T-cell (primary cell): ENCODE results near the gene COX20. TPM values are rescaled to one million over a fixed set of nuclear protein-coding genes. Genes with fewer than 3 reads are reported as not detected.

Experiments
- ATAC-seq, 4 experiments: fragments of 200-7000 bp in 3 of 4; fragments of 150-1000 bp in 1 of 4; cut with Tn5 transposase; replicated peaks in 1 of 4; 1 replicate in 3 of 4; 2 replicates in 1 of 4; pipeline ENCODE4 v1.10.0; 2021; ENCODE audit warnings: moderate library complexity in 3 of 4, mild to moderate bottlenecking in 2 of 4, moderate number of reproducible peaks in 1 of 4
- CTCF ChIA-PET, 2 donors: fragments of 300-600 bp; sonication (Branson Sonifier 250); formaldehyde crosslinking; loops; one replicate each; lab custom pipeline; 2022; ENCODE audit warnings: antibody characterized with exemption in 2 of 2; lab: Charles Lee
- POLR2A ChIA-PET, 2 donors: fragments of 300-600 bp; sonication (Branson Sonifier 250); formaldehyde crosslinking; loops; one replicate each; lab custom pipeline; 2022; ENCODE audit warnings: antibody characterized with exemption in 2 of 2; lab: Charles Lee
- DNase-seq, 35 experiments: peaks; one replicate each; pipeline versions ENCODE4 v3.0.0 to v3.0.0-alpha.2; 2013 to 2023
- H3K27ac ChIP-seq: one replicate; pipeline ENCODE4 v1.5.1; 2013; ENCODE audit warnings: low read length
- H3K27me3 ChIP-seq, 2 experiments: replicated peaks in 1 of 2; 1 replicate in 1 of 2; 2 replicates in 1 of 2; pipeline versions ENCODE4 v1.6.1 to v1.7.0; 2013; ENCODE audit warnings: low read length in 1 of 2, mixed read lengths in 1 of 2; ENCODE audit not compliant: control insufficient read depth in 2 of 2, insufficient read depth in 2 of 2; ENCODE audit errors: extremely low read depth in 1 of 2
- H3K36me3 ChIP-seq, 2 donors: 1 replicate in 1 of 2; 2 replicates in 1 of 2; pipeline versions ENCODE4 v1.6.1 to v1.7.0; 2013; ENCODE audit warnings: low read length in 1 of 2; ENCODE audit not compliant: control insufficient read depth in 2 of 2, insufficient read depth in 1 of 2; ENCODE audit errors: extremely low read depth in 1 of 2
- H3K4me1 ChIP-seq, 2 experiments: 1 replicate in 1 of 2; 2 replicates in 1 of 2; pipeline versions ENCODE4 v1.6.1 to v1.7.0; 2013; ENCODE audit warnings: low read length in 2 of 2, mixed read lengths in 1 of 2; ENCODE audit not compliant: insufficient read depth in 2 of 2, control insufficient read depth in 1 of 2; ENCODE audit errors: extremely low read depth in 1 of 2
- H3K4me3 ChIP-seq, 2 donors: 1 replicate in 1 of 2; 2 replicates in 1 of 2; pipeline versions ENCODE4 v1.5.1 to v1.7.0; 2013; ENCODE audit warnings: mild to moderate bottlenecking in 2 of 2, low read length in 1 of 2, moderate library complexity in 1 of 2; ENCODE audit not compliant: control insufficient read depth in 1 of 2; ENCODE audit errors: extremely low read depth in 1 of 2
- H3K9me3 ChIP-seq: 2 replicates; pipeline ENCODE4 v1.7.0; 2013
- H3K27ac Mint-ChIP-seq, 2 donors: one replicate each; pipeline ENCODE4 v1.8.0; 2020 to 2021; ENCODE audit warnings: mild to moderate bottlenecking in 2 of 2, mixed read lengths in 2 of 2
- H3K27me3 Mint-ChIP-seq, 2 donors: one replicate each; pipeline ENCODE4 v1.8.0; 2021 to 2022; ENCODE audit warnings: mixed read lengths in 2 of 2
- H3K36me3 Mint-ChIP-seq: one replicate; pipeline ENCODE4 v1.8.0; 2021; ENCODE audit warnings: mixed read lengths
- H3K4me1 Mint-ChIP-seq, 3 donors: one replicate each; pipeline ENCODE4 v1.8.0; 2020 to 2022; ENCODE audit warnings: mixed read lengths in 3 of 3, mild to moderate bottlenecking in 1 of 3
- H3K4me3 Mint-ChIP-seq, 3 donors: one replicate each; pipeline ENCODE4 v1.8.0; 2020 to 2022; ENCODE audit warnings: mild to moderate bottlenecking in 3 of 3, mixed read lengths in 3 of 3, moderate library complexity in 3 of 3
- H3K9me3 Mint-ChIP-seq, 3 donors: one replicate each; pipeline ENCODE4 v1.8.0; 2020 to 2022; ENCODE audit warnings: mixed read lengths in 3 of 3
- WGBS: methylation state at CpG from one replicate; pipeline ENCODE4 v1.1.5; 2013; ENCODE audit warnings: missing lambda C conversion rate; ENCODE audit not compliant: insufficient coverage; 5-methylcytosine and 5-hydroxymethylcytosine counted together
- total RNA-seq, 35 experiments: library from RNA in 6 of 35; stranded (reverse) in 6 of 35; fragments of 120-200 nt in 1 of 35; gene quantifications; one replicate each; pipeline versions ENCODE4 v1.2.1 to v1.2.4 and lab custom pipeline; 2013 to 2026

COX20 gene
- total RNA-seq, 5 donors from 2014 or later (not counting 1 experiment from before 2014, with no cell fraction given): 17.0 to 32.0 (median 27.5) TPM

GRCh38 chr1:244815600-244816099, 19.8 kb upstream of the COX20 start:
- Mint-ChIP-seq H3K36me3 (no peaks in the 10 kb centered on the region), H3K9me3 (no peaks in the 10 kb centered on the region), H3K4me3 (peak overlapping the region in 1 of 3 donors; percentile 17), H3K27ac (no peak overlapping the region), H3K27me3 (peaks cover 6 to 15% of the 10 kb centered on the region in 2 donors), H3K4me1 (peaks cover 4 to 7% (median 6%) of the 10 kb centered on the region in 3 donors)
- ChIA-PET CTCF (no interaction called here), POLR2A (no interaction called here)
- no peaks in the 10 kb centered on the region for H3K9me3 ChIP-seq
- 46% methylated on average over 13 of the region's 15 CpGs for WGBS
- DNase-seq (peak in 1 of 35 experiments; percentile 10), ATAC-seq (no peak)
- H3K4me3 ChIP-seq: peak overlapping the region in 1 of 2 donors; percentile 32
- H3K27ac ChIP-seq: no peak overlapping the region
- peaks cover 0 to 18% of the 10 kb centered on the region in 2 experiments for H3K27me3 ChIP-seq
- no peaks in the 10 kb centered on the region for H3K36me3 ChIP-seq
- H3K4me1 ChIP-seq: no peaks in the 10 kb centered on the region

DNA sequence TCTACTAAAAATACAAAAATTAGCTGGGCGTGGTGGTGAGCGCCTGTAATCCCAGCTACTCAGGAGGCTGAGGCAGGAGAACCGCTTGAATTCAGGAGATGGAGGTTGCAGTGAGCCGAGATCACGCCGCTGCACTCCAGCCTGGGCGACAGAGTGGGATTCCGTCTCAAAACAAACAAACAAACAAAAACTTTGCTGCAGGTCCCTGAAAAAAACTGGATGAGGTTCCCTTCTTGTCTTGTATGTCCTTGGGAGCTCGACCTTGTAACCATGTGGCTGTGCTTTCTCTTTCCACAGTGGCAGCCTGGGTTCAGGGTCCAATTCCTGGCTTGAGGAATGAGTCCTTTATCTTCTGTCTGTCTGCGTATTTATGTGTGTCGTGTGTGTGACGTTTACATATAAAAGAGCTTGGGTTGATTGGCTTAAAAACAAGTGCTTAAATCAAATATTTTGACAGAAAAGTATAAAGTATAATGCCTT, 18.0 kb upstream of the COX20 start:
- no peak overlapping the region for H3K4me3 Mint-ChIP-seq
- H3K27ac Mint-ChIP-seq: no peak overlapping the region
- no peaks in the 10 kb centered on the region for H3K36me3 Mint-ChIP-seq
- H3K27me3 Mint-ChIP-seq: peaks cover 6 to 13% of the 10 kb centered on the region in 2 donors
- POLR2A ChIA-PET: interaction anchor here in 1 of 2 donors (0.6 kb wide), 1 partner anchor 99 kb away, joined by 3 read pairs; no protein-coding TSS in a partner anchor
- H3K36me3 ChIP-seq: no peaks in the 10 kb centered on the region
- peaks cover 0 to 19% of the 10 kb centered on the region in 2 experiments for H3K27me3 ChIP-seq
- no peaks in the 10 kb centered on the region for H3K4me1 ChIP-seq
- CTCF ChIA-PET: no interaction called here
- WGBS: 75% methylated on average over 4 of the region's 12 CpGs
- H3K4me1 Mint-ChIP-seq: peaks cover 4 to 7% (median 6%) of the 10 kb centered on the region in 3 donors
- no peaks in the 10 kb centered on the region for H3K9me3 Mint-ChIP-seq
- H3K4me3 ChIP-seq: no peak overlapping the region
- ATAC-seq: no peak
- DNase-seq: no peak
- no peak overlapping the region for H3K27ac ChIP-seq
- H3K9me3 ChIP-seq: no peaks in the 10 kb centered on the region

DNA sequence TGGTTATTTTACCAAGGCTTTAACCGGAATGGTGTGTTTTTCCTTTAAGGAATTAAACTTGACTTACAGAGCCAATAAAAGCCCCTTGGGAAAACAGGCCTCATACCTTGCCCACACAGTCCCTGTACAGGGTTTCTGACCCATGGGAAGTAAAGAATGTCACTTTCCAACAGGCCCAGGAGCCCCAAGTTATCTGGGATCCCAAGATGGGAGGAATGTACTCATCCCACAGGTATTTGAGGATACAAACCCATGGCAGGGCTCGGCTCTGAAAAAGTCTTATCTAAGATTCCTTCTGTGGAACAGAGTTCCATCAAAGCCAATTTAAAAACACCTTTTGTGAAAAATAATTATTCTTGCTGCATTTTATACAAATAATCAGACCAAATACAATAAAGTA, 15.3 kb upstream of the COX20 start:
- POLR2A ChIA-PET: no interaction called here
- ATAC-seq (no peak), DNase-seq (no peak)
- Histone ChIP-seq H3K27me3 (peaks cover 0 to 8% of the 10 kb centered on the region in 2 experiments), H3K36me3 (no peaks in the 10 kb centered on the region), H3K4me3 (no peak overlapping the region), H3K4me1 (no peaks in the 10 kb centered on the region), H3K9me3 (no peaks in the 10 kb centered on the region), H3K27ac (no peak overlapping the region)
- Mint-ChIP-seq H3K27ac (no peak overlapping the region), H3K9me3 (no peaks in the 10 kb centered on the region), H3K4me3 (no peak overlapping the region), H3K4me1 (peaks cover 4 to 6% (median 4%) of the 10 kb centered on the region in 3 donors), H3K27me3 (peaks cover 2 to 4% of the 10 kb centered on the region in 2 donors), H3K36me3 (no peaks in the 10 kb centered on the region)
- CTCF ChIA-PET: interaction anchor here in 1 of 2 donors (0.6 kb wide), 1 partner anchor 34 kb away, joined by 3 read pairs; no protein-coding TSS in a partner anchor
- no CpG with 5 or more reads among the region's 2 CpGs for WGBS

DNA sequence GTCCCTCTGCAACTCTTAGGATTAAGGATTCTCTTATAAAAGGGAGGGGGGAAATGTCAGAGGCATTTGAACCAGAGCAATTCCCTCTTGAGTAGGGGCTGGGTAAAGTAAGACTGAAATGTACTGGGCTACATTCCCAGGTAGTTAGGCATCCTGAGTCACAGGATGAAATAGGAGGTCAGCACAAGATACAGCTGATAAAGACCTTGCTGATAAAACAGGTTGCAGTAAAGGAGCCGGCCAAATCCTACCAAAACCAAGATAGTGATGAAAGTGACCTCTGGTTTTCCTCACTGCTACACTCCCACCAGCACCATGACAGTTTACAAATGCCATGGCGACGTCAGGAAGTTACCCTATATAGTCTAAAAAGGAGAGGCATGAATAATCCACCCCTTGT, 14.3 kb upstream of the COX20 start:
- no peak for DNase-seq
- H3K4me1 Mint-ChIP-seq: no peaks in the 10 kb centered on the region
- no peak overlapping the region for H3K4me3 ChIP-seq
- peaks cover 2 to 4% of the 10 kb centered on the region in 2 donors for H3K27me3 Mint-ChIP-seq
- no peak overlapping the region for H3K27ac Mint-ChIP-seq
- no peaks in the 10 kb centered on the region for H3K4me1 ChIP-seq
- no peaks in the 10 kb centered on the region for H3K9me3 Mint-ChIP-seq
- 100% methylated on average over 1 of the region's 3 CpGs for WGBS
- POLR2A ChIA-PET: no interaction called here
- H3K36me3 Mint-ChIP-seq: no peaks in the 10 kb centered on the region
- CTCF ChIA-PET: interaction anchor here in 1 of 2 donors (0.7 kb wide), 1 partner anchor 218 kb away, joined by 3 read pairs; no protein-coding TSS in a partner anchor
- H3K9me3 ChIP-seq: no peaks in the 10 kb centered on the region
- no peak overlapping the region for H3K27ac ChIP-seq
- no peak for ATAC-seq
- no peak overlapping the region for H3K4me3 Mint-ChIP-seq
- no peaks in the 10 kb centered on the region for H3K36me3 ChIP-seq
- peaks cover 0 to 2% of the 10 kb centered on the region in 2 experiments for H3K27me3 ChIP-seq

GRCh38 chr1:244822878-244823277, 12.6 kb upstream of the COX20 start:
- ChIA-PET CTCF (no interaction called here), POLR2A (no interaction called here)
- DNase-seq (no peak), ATAC-seq (no peak)
- WGBS: 99% methylated on average over 7 of the region's 11 CpGs
- no peaks in the 10 kb centered on the region for H3K36me3 ChIP-seq
- peaks cover 0 to 2% of the 10 kb centered on the region in 2 experiments for H3K27me3 ChIP-seq
- Mint-ChIP-seq H3K4me1 (no peaks in the 10 kb centered on the region), H3K36me3 (no peaks in the 10 kb centered on the region), H3K27ac (no peak overlapping the region), H3K9me3 (no peaks in the 10 kb centered on the region), H3K27me3 (peaks cover 0 to 4% of the 10 kb centered on the region in 2 donors), H3K4me3 (no peak overlapping the region)
- no peak overlapping the region for H3K4me3 ChIP-seq
- no peaks in the 10 kb centered on the region for H3K9me3 ChIP-seq
- no peak overlapping the region for H3K27ac ChIP-seq
- H3K4me1 ChIP-seq: no peaks in the 10 kb centered on the region

- H3K9me3 Mint-ChIP-seq: no peaks in the 10 kb centered on the region
- ChIA-PET CTCF (interaction anchor here (0.6 to 0.7 kb wide), 3 partner anchors 47 to 222 kb away, joined by 3 to 7 read pairs (median 5); no protein-coding TSS in a partner anchor), POLR2A (interaction anchor here in 1 of 2 donors (0.6 kb wide), 1 partner anchor 1762 kb away, joined by 4 read pairs; no protein-coding TSS in a partner anchor)
- H3K27ac Mint-ChIP-seq: no peak overlapping the region
- Histone ChIP-seq H3K36me3 (no peaks in the 10 kb centered on the region), H3K4me1 (no peaks in the 10 kb centered on the region), H3K27me3 (peaks cover 0 to 2% of the 10 kb centered on the region in 2 experiments), H3K9me3 (no peaks in the 10 kb centered on the region), H3K27ac (no peak overlapping the region), H3K4me3 (no peak overlapping the region)
- peaks cover 0 to 4% of the 10 kb centered on the region in 2 donors for H3K27me3 Mint-ChIP-seq
- no peaks in the 10 kb centered on the region for H3K36me3 Mint-ChIP-seq
- WGBS: no CpG with 5 or more reads among the region's 4 CpGs
- no peaks in the 10 kb centered on the region for H3K4me1 Mint-ChIP-seq
- H3K4me3 Mint-ChIP-seq: no peak overlapping the region
- no peak for DNase-seq
- no peak for ATAC-seq
Measured at GRCh38 chr1:244826712-244827111, 8.7 kb upstream of the COX20 start.
